Astrocyte (in vitro differentiated cells and primary cell): ENCODE measurements around the gene FGFBP1. TPM values are rescaled to one million over a fixed set of nuclear protein-coding genes. Genes with fewer than 3 reads are reported as not detected.

ENCODE experiments used
- DNase-seq: peaks from one replicate; pipeline ENCODE4 v3.0.0-alpha.2; 2010; ENCODE audit warnings: low read depth
- FAIRE-seq: peaks from 2 replicates; lab custom pipeline; 2011; peaks lifted over from hg19 to GRCh38; lab: Jason Lieb, UNC
- H2AFZ ChIP-seq: 2 replicates; pipeline ENCODE4 v1.6.0; 2012; ENCODE audit warnings: low read depth, low read length, inconsistent platforms
- H3K27ac ChIP-seq: 2 replicates; pipeline ENCODE4 v1.5.1; 2011; ENCODE audit warnings: low read depth, low read length, inconsistent platforms
- H3K27me3 ChIP-seq: 2 replicates; pipeline ENCODE4 v1.6.0; 2011; ENCODE audit warnings: low read length, inconsistent platforms; ENCODE audit not compliant: insufficient read depth
- H3K36me3 ChIP-seq: 2 replicates; pipeline ENCODE4 v1.5.1; 2011; ENCODE audit warnings: low read length, inconsistent platforms; ENCODE audit not compliant: insufficient read depth
- H3K4me1 ChIP-seq: 2 replicates; pipeline ENCODE4 v1.5.1; 2011; ENCODE audit warnings: low read length, inconsistent platforms; ENCODE audit not compliant: insufficient read depth
- H3K4me2 ChIP-seq: 2 replicates; pipeline ENCODE4 v1.6.0; 2012; ENCODE audit warnings: low read length, inconsistent platforms
- H3K4me3 ChIP-seq: 2 replicates; pipeline ENCODE4 v1.5.1; 2011; ENCODE audit warnings: low read depth, mild to moderate bottlenecking, low read length, inconsistent platforms; ENCODE audit not compliant: insufficient read depth
- H3K79me2 ChIP-seq: 2 replicates; pipeline ENCODE4 v1.6.0; 2012; ENCODE audit warnings: mild to moderate bottlenecking, low read length, inconsistent platforms; ENCODE audit not compliant: insufficient read depth
- H3K9ac ChIP-seq: 2 replicates; pipeline ENCODE4 v1.6.0; 2012; ENCODE audit warnings: mild to moderate bottlenecking, low read length, inconsistent platforms
- H3K9me3 ChIP-seq: 2 replicates; pipeline ENCODE4 v1.5.1; 2012; ENCODE audit warnings: low read depth, mild to moderate bottlenecking, low read length, inconsistent platforms; ENCODE audit not compliant: insufficient read depth
- H4K20me1 ChIP-seq: 2 replicates; pipeline ENCODE4 v1.6.0; 2012; ENCODE audit warnings: low read length, inconsistent platforms; ENCODE audit not compliant: insufficient read depth
- H3K27ac Mint-ChIP-seq: one replicate; pipeline ENCODE4 v1.8.0; 2021; ENCODE audit warnings: mild to moderate bottlenecking, mixed read lengths; ENCODE audit not compliant: unreplicated experiment
- H3K27me3 Mint-ChIP-seq: one replicate; pipeline ENCODE4 v1.8.0; 2021; ENCODE audit warnings: low read depth, mixed read lengths; ENCODE audit not compliant: unreplicated experiment
- H3K36me3 Mint-ChIP-seq: one replicate; pipeline ENCODE4 v1.8.0; 2021; ENCODE audit warnings: low read depth, mixed read lengths; ENCODE audit not compliant: unreplicated experiment
- H3K4me1 Mint-ChIP-seq: one replicate; pipeline ENCODE4 v1.8.0; 2021; ENCODE audit warnings: low read depth, mixed read lengths; ENCODE audit not compliant: unreplicated experiment
- H3K4me3 Mint-ChIP-seq: one replicate; pipeline ENCODE4 v1.8.0; 2021; ENCODE audit warnings: mild to moderate bottlenecking, moderate library complexity, mixed read lengths; ENCODE audit not compliant: unreplicated experiment
- H3K9me3 Mint-ChIP-seq: one replicate; pipeline ENCODE4 v1.8.0; 2021; ENCODE audit warnings: mild to moderate bottlenecking, mixed read lengths; ENCODE audit not compliant: unreplicated experiment
- EZH2 ChIP-seq: IDR thresholded peaks from 2 replicates; pipeline ENCODE4 v1.6.1; 2012; ENCODE audit warnings: mild to moderate bottlenecking, low read length, inconsistent platforms; ENCODE audit not compliant: insufficient read depth
- total RNA-seq: library from RNA; stranded (reverse); gene quantifications from 2 replicates; pipeline ENCODE4 v1.2.1, GENCODE V29; 2021
- TF ChIP-seq, protein P1 (sequence below): IDR thresholded peaks from 2 replicates; pipeline ENCODE4 v1.5.1; 2011; ENCODE audit warnings: low read depth, mild to moderate bottlenecking, inconsistent platforms, low read length, moderate library complexity; ENCODE audit not compliant: insufficient read depth

The FGFBP1 gene
- total RNA-seq, 1 donor from 2014 or later: not detected

DNA sequence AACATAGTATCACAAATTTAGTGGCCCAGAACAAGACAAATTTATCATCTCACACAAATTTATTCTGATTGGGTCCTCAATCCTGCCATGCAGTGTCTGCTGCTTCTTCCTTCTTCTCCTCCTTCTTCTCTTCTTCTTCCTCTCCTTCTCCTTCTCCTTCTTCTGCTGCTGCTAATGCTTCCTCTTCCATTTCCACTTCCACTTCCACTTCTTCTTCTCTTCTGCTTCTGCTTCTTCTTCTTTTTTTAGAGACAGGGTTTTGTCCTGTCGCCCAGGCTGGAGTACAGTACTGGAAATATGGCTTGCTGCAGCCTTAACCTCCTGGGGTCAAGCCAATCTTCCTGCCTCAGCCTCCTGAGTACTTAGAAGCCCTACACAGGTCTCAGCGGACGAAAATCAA lies 37.5 kb downstream of the FGFBP1 start:
- no peaks in the 10 kb centered on the region for H3K4me1 Mint-ChIP-seq
- Histone ChIP-seq H3K4me3 (no peak overlapping the region), H2AFZ (no peak overlapping the region), H3K4me2 (no peak overlapping the region), H3K9me3 (no peaks in the 10 kb centered on the region), H3K79me2 (no peaks in the 10 kb centered on the region), H4K20me1 (no peaks in the 10 kb centered on the region), H3K36me3 (no peaks in the 10 kb centered on the region), H3K27me3 (no peaks in the 10 kb centered on the region), H3K27ac (no peak overlapping the region), H3K9ac (no peak overlapping the region), H3K4me1 (no peaks in the 10 kb centered on the region)
- no peak overlapping the region for H3K27ac Mint-ChIP-seq
- H3K4me3 Mint-ChIP-seq: no peak overlapping the region
- DNase-seq (no peak), FAIRE-seq (no peak)
- H3K27me3 Mint-ChIP-seq: no peaks in the 10 kb centered on the region
- TF ChIP-seq, protein P1, sequence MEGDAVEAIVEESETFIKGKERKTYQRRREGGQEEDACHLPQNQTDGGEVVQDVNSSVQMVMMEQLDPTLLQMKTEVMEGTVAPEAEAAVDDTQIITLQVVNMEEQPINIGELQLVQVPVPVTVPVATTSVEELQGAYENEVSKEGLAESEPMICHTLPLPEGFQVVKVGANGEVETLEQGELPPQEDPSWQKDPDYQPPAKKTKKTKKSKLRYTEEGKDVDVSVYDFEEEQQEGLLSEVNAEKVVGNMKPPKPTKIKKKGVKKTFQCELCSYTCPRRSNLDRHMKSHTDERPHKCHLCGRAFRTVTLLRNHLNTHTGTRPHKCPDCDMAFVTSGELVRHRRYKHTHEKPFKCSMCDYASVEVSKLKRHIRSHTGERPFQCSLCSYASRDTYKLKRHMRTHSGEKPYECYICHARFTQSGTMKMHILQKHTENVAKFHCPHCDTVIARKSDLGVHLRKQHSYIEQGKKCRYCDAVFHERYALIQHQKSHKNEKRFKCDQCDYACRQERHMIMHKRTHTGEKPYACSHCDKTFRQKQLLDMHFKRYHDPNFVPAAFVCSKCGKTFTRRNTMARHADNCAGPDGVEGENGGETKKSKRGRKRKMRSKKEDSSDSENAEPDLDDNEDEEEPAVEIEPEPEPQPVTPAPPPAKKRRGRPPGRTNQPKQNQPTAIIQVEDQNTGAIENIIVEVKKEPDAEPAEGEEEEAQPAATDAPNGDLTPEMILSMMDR: no peak
- TF ChIP-seq EZH2: no peak
- H3K36me3 Mint-ChIP-seq: peaks cover 8% of the 10 kb centered on the region
- peaks cover 3% of the 10 kb centered on the region for H3K9me3 Mint-ChIP-seq

DNA sequence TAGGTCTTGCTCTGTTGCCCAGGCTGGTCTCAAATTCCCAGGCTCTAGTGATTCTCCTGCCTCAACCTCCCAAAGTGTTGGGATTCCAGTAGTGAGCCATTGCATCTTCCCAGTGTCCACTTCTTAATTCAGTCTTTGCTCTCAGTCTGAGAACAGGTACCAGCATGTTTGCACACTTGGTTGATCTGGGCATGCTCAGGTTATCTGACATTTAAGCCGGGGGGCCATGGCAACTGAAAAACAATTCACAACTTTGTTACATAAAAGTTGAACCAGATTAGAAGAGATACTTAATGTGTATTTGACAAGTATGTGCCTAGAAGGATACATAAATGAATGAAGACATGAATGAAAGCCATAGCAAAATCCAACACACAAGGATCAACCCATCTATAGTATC lies 39.0 kb downstream of the FGFBP1 start:
- FAIRE-seq (no peak), DNase-seq (no peak)
- Mint-ChIP-seq H3K9me3 (peaks cover 3% of the 10 kb centered on the region), H3K4me3 (no peak overlapping the region), H3K36me3 (peaks cover 4% of the 10 kb centered on the region), H3K27ac (no peak overlapping the region), H3K27me3 (no peaks in the 10 kb centered on the region), H3K4me1 (no peaks in the 10 kb centered on the region)
- H3K4me3 ChIP-seq: no peak overlapping the region
- no peaks in the 10 kb centered on the region for H3K79me2 ChIP-seq
- no peaks in the 10 kb centered on the region for H4K20me1 ChIP-seq
- no peak overlapping the region for H3K27ac ChIP-seq
- TF ChIP-seq, protein P1: no peak
- no peak for TF ChIP-seq EZH2
- no peaks in the 10 kb centered on the region for H3K9me3 ChIP-seq
- H3K9ac ChIP-seq: no peak overlapping the region
- H3K36me3 ChIP-seq: no peaks in the 10 kb centered on the region
- H3K4me2 ChIP-seq: no peak overlapping the region
- H2AFZ ChIP-seq: no peak overlapping the region
- no peaks in the 10 kb centered on the region for H3K27me3 ChIP-seq
- peaks cover 5% of the 10 kb centered on the region for H3K4me1 ChIP-seq

DNA sequence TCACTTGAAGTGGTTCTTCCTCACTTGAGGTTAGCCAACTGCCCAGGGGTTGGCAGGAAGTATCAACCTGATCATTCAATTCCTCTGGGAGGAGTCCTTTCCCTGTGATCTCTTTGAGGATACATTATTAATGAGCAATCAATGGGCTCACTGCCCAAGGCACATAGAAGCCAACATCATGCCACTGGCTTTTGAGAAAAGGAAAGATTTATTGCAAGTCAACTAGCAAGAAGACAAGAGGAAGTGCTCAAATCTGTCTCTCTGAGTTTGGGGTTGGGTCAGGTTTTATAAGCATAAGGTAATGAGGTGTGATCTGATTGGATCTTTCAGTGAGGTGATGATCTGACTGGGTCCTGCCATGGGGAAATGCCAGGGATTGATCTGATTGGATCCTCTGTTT lies 39.6 kb downstream of the FGFBP1 start:
- H3K27me3 Mint-ChIP-seq: no peaks in the 10 kb centered on the region

More for the DNA sequence above, 39.6 kb downstream of the FGFBP1 start:
- TF ChIP-seq, protein P1: no peak
- no peak for TF ChIP-seq EZH2
- H2AFZ ChIP-seq: no peak overlapping the region
- peaks cover 3% of the 10 kb centered on the region for H3K9me3 Mint-ChIP-seq
- no peak overlapping the region for H3K4me3 ChIP-seq
- no peak for DNase-seq
- H3K4me1 ChIP-seq: peaks cover 11% of the 10 kb centered on the region
- H3K4me1 Mint-ChIP-seq: peaks cover 2% of the 10 kb centered on the region
- no peak overlapping the region for H3K9ac ChIP-seq
- no peak overlapping the region for H3K4me2 ChIP-seq
- H3K27ac ChIP-seq: no peak overlapping the region
- no peak for FAIRE-seq
- H4K20me1 ChIP-seq: no peaks in the 10 kb centered on the region
- no peaks in the 10 kb centered on the region for H3K36me3 ChIP-seq
- no peaks in the 10 kb centered on the region for H3K79me2 ChIP-seq
- no peak overlapping the region for H3K27ac Mint-ChIP-seq
- no peak overlapping the region for H3K4me3 Mint-ChIP-seq
- peaks cover 2% of the 10 kb centered on the region for H3K36me3 Mint-ChIP-seq
- no peaks in the 10 kb centered on the region for H3K9me3 ChIP-seq
- H3K27me3 ChIP-seq: no peaks in the 10 kb centered on the region
